ENCODE measurements around the gene ATOH8.
"Not testable (repeated sequence)": the region's sequence is repeated elsewhere in the genome, so short reads cannot be mapped to it uniquely, and the experiment has no call there.

The ATOH8 gene

DNA sequence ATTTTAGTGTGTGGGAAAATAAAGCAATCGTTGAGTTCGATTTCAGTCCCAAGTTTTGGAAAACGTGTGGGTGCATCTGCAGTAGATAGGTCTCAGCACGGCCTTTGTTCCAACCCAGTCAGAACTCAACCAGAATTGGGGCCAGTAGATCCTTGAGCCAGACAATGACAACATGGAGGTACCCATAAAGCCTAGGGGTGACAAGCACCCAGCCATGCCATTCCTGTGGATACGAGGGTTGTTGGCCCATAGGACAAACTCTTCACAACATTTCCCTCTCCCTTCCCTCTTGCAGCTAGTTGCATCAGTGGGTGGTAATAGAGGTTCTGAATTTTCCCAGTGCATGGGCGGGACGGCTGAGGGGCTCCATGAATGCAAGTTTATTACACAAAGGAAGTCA is 74.9 kb downstream of the ATOH8 start:
- DNase-seq (ENCODE audit: low spot score), result no peak

DNA sequence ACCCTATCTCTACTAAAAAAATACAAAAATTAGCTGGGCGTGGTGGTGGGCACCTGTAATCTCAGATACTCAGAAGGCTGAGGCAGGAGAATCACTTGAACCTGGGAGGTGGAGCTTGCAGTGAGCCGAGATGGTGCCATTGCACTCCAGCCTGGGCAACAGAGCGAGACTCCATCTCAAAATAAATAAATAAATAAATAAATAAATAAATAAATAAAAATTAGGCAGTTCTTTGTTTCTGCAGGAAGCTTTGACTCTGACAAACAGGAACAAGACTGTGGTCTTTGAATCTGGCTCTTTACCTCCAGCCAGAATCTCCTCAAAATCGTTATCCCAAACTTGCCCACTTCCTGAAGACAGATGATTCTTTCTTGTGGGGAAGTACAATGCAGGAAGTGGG is 75.6 kb downstream of the ATOH8 start:
- DNase-seq (ENCODE audit: low spot score), result not testable (repeated sequence)

DNA sequence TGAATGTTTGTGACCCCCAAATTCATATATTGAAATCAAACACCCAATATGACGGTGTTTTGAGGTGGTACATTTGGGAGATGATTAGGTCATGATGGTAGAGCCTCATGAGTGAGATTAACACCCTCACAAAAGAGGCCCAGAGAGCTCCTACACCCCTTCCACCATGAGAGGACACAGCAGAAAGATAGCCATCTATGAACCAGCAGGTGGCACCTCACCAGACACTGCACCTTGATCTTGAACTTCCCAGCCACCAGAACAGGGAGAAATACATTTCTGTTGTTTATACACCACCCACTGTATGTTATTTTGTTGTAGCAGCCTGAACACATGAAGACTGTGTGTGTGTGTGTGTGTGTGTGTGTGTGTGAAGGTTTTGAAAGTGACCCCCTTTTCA is 76.9 kb downstream of the ATOH8 start:
- DNase-seq (ENCODE audit: low spot score), result no peak

DNA sequence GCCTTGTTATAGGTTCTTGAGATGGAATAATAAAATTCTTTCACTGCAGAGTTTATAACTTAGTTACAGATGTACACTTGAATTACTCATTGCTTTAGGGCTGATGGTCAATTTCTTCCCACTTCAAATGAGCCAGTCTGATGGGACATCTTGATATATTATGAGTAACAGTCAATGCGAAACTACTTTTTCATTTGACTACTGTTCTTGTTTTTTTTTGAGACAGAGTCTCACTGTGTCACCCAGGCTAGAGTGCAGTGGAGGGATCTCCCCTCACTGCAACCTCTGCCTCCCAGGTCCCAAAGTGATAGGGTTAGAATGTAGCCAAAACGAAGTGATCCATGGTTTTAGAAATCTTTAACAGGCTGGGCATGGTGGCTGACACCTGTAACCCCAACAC is 77.9 kb downstream of the ATOH8 start:
- DNase-seq (ENCODE audit: low spot score), result no peak

DNA sequence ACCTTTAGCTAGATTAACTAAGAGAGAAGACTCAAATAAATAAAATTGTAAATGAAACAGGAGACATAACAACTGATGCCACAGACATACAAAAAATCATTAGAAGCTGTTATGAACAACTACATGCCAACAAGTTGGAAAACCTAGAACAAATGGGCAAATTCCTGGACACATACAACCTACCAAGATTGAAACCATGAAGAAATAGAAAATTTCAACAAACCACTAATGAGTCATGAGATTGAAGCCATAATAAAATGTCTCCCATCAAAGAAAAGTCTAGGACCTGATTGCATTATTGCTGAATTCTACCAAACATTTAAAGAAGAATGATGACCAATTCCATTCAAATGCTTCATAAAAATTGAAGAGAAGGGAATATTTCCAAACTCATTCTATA is 80.7 kb downstream of the ATOH8 start:
- no peak for DNase-seq (ENCODE audit: low spot score)

All from kidney capillary endothelial cell (primary cell).